CD4-positive, alpha-beta T cell treated with Interleukin-10 for 1 hour (primary cell): ENCODE measurements around the gene MGAT5.

Source experiments
- DNase-seq: peaks from one replicate; pipeline ENCODE4 v3.0.0-alpha.2; 2020

MGAT5 gene

GRCh38 chr2:134490559-134490958 is 236.7 kb downstream of the MGAT5 start:
- DNase-seq: no peak

GRCh38 chr2:134491022-134491421 is 237.2 kb downstream of the MGAT5 start:
- DNase-seq: no peak

- DNase-seq: no peak
These were observed 238.0 kb downstream of the MGAT5 start for GRCh38 chr2:134491771-134492441.

GRCh38 chr2:134493797-134494196 is 239.9 kb downstream of the MGAT5 start:
- DNase-seq: no peak

GRCh38 chr2:134498654-134499053 is 244.8 kb downstream of the MGAT5 start:
- DNase-seq: no peak

GRCh38 chr2:134499307-134499926 is 245.5 kb downstream of the MGAT5 start:
- no peak for DNase-seq

- DNase-seq: no peak
These were observed 246.5 kb downstream of the MGAT5 start for GRCh38 chr2:134500211-134500935.

- no peak for DNase-seq
These were observed 247.7 kb downstream of the MGAT5 start for GRCh38 chr2:134501476-134502091.

- no peak for DNase-seq
These were observed 248.2 kb downstream of the MGAT5 start for GRCh38 chr2:134502104-134502503.
